Endodermal cell (in vitro differentiated cells): ENCODE measurements around the gene JPH2. TPM values are rescaled to one million over a fixed set of nuclear protein-coding genes. Genes with fewer than 3 reads are reported as not detected.
A peak's percentile ranks its signal among the peaks of the same experiment; 100 is the strongest.

Experiments used
- DNase-seq: peaks from one replicate; pipeline ENCODE4 v3.0.0-alpha.2; 2017
- H3K27ac ChIP-seq: 2 replicates; pipeline ENCODE4 v1.5.1; 2013; ENCODE audit warnings: mild to moderate bottlenecking, low read depth, low read length, moderate library complexity
- H3K27me3 ChIP-seq: 2 replicates; pipeline ENCODE4 v1.6.1; 2013; ENCODE audit warnings: mild to moderate bottlenecking, low read length, moderate library complexity; ENCODE audit not compliant: insufficient read depth, control insufficient read depth, poor library complexity, severe bottlenecking
- H3K36me3 ChIP-seq: 2 replicates; pipeline ENCODE4 v1.7.0; 2013; ENCODE audit warnings: mild to moderate bottlenecking, low read length, moderate library complexity; ENCODE audit not compliant: control insufficient read depth, insufficient read depth
- H3K4me1 ChIP-seq: one replicate; pipeline ENCODE4 v1.7.0; 2013; ENCODE audit warnings: low read length; ENCODE audit not compliant: control insufficient read depth, insufficient read depth
- H3K4me3 ChIP-seq: 2 replicates; pipeline ENCODE4 v1.5.1; 2013; ENCODE audit warnings: mild to moderate bottlenecking, low read length, moderate library complexity
- H3K9ac ChIP-seq: 2 replicates; pipeline ENCODE4 v1.6.1; 2013; ENCODE audit warnings: mild to moderate bottlenecking, low read length, moderate library complexity; ENCODE audit not compliant: poor library complexity, severe bottlenecking; ENCODE audit errors: extremely low read depth
- H3K9me3 ChIP-seq: 2 replicates; pipeline ENCODE4 v1.6.1; 2013; ENCODE audit warnings: mild to moderate bottlenecking, low read length, moderate library complexity; ENCODE audit not compliant: control insufficient read depth
- H3K27ac Mint-ChIP-seq: 2 replicates; pipeline ENCODE4 v1.8.0; 2020; ENCODE audit warnings: mixed read lengths
- H3K27me3 Mint-ChIP-seq: 2 replicates; pipeline ENCODE4 v1.8.0; 2021; ENCODE audit warnings: mild to moderate bottlenecking, mixed read lengths; ENCODE audit not compliant: insufficient read depth
- H3K36me3 Mint-ChIP-seq: 2 replicates; pipeline ENCODE4 v1.8.0; 2020; ENCODE audit warnings: low read depth, mixed read lengths
- H3K4me1 Mint-ChIP-seq: 2 replicates; pipeline ENCODE4 v1.8.0; 2020; ENCODE audit warnings: mixed read lengths
- H3K4me3 Mint-ChIP-seq: 2 replicates; pipeline ENCODE4 v1.8.0; 2020; ENCODE audit warnings: mild to moderate bottlenecking, moderate library complexity, mixed read lengths
- H3K9me3 Mint-ChIP-seq: 2 replicates; pipeline ENCODE4 v1.8.0; 2020; ENCODE audit warnings: mild to moderate bottlenecking, mixed read lengths
- WGBS, 2 experiments: methylation state at CpG; one replicate each; pipeline versions ENCODE4 v1.1.5 to v1.1.7; 2013; ENCODE audit warnings: missing lambda C conversion rate in 2 of 2, mixed read lengths in 1 of 2; ENCODE audit not compliant: insufficient coverage in 1 of 2, insufficient read length in 1 of 2; 5-methylcytosine and 5-hydroxymethylcytosine counted together
- total RNA-seq, 2 donors: library from RNA; stranded (reverse); fragmentation: NEBNext Ultra II Directional in 1 of 2; extraction: Animal tissue kit (Norgen Biotek cat#: 25700) in 1 of 2; gene quantifications; 2 replicates in 1 of 2; 3 replicates in 1 of 2; pipeline ENCODE4 v1.2.1, GENCODE V29; 2021
- TF ChIP-seq, protein P1 (sequence below): fragments of 200-600 bp; sonication (generic); conservative IDR thresholded peaks from 2 replicates; pipeline ENCODE4 v1.5.0; 2021; ENCODE audit warnings: antibody characterized with exemption, mild to moderate bottlenecking

Gene JPH2
- total RNA-seq, 2 donors from 2014 or later = 0.86 to 1.0 TPM

GRCh38 chr20:44141873-44142272 is 45.1 kb downstream of the JPH2 start:
- no peaks in the 10 kb centered on the region for H3K36me3 ChIP-seq
- Mint-ChIP-seq H3K27me3 (no peaks in the 10 kb centered on the region), H3K36me3 (no peaks in the 10 kb centered on the region), H3K9me3 (no peaks in the 10 kb centered on the region), H3K4me1 (peaks cover 12% of the 10 kb centered on the region), H3K4me3 (no peak overlapping the region), H3K27ac (no peak overlapping the region)
- DNase-seq = no peak
- no peak overlapping the region for H3K9ac ChIP-seq
- peaks cover 6% of the 10 kb centered on the region for H3K4me1 ChIP-seq
- no peaks in the 10 kb centered on the region for H3K9me3 ChIP-seq
- no peak overlapping the region for H3K4me3 ChIP-seq
- WGBS, 2 experiments = 87 to 97% methylated on average over 5 to 6 of the region's 6 CpGs
- TF ChIP-seq, protein P1, sequence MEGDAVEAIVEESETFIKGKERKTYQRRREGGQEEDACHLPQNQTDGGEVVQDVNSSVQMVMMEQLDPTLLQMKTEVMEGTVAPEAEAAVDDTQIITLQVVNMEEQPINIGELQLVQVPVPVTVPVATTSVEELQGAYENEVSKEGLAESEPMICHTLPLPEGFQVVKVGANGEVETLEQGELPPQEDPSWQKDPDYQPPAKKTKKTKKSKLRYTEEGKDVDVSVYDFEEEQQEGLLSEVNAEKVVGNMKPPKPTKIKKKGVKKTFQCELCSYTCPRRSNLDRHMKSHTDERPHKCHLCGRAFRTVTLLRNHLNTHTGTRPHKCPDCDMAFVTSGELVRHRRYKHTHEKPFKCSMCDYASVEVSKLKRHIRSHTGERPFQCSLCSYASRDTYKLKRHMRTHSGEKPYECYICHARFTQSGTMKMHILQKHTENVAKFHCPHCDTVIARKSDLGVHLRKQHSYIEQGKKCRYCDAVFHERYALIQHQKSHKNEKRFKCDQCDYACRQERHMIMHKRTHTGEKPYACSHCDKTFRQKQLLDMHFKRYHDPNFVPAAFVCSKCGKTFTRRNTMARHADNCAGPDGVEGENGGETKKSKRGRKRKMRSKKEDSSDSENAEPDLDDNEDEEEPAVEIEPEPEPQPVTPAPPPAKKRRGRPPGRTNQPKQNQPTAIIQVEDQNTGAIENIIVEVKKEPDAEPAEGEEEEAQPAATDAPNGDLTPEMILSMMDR = no peak
- no peak overlapping the region for H3K27ac ChIP-seq
- no peaks in the 10 kb centered on the region for H3K27me3 ChIP-seq

DNA sequence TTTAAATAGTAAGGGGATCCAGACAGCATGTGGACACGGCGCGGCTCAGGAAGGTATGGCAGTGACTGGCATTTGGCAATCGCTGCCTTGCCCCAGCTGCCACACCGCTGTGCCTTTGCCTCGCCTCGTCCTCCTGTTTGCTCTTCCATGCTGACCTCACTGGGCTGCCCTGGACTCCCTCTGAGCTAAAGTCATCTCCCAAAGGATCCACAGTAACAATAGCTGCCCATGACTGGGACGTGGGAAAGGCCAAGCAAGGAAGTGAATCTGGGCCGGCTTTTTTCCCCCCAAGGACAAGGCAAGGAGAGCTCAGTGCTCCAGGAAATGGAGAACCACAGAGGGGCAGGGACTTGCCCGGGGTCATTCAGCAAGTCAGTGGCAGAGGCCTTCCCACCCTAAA is 48.1 kb downstream of the JPH2 start:
- Histone ChIP-seq H3K27me3 (no peaks in the 10 kb centered on the region), H3K4me1 (peaks cover 6% of the 10 kb centered on the region), H3K4me3 (no peak overlapping the region), H3K36me3 (no peaks in the 10 kb centered on the region), H3K9ac (no peak overlapping the region), H3K9me3 (no peaks in the 10 kb centered on the region), H3K27ac (no peak overlapping the region)
- Mint-ChIP-seq H3K4me3 (no peak overlapping the region), H3K9me3 (no peaks in the 10 kb centered on the region), H3K36me3 (no peaks in the 10 kb centered on the region), H3K4me1 (peaks cover 7% of the 10 kb centered on the region), H3K27ac (peak overlapping the region; percentile 37), H3K27me3 (no peaks in the 10 kb centered on the region)
- WGBS, 2 experiments = 86 to 92% methylated on average over 7 to 10 of the region's 10 CpGs
- DNase-seq = no peak
- TF ChIP-seq, protein P1 = no peak

DNA sequence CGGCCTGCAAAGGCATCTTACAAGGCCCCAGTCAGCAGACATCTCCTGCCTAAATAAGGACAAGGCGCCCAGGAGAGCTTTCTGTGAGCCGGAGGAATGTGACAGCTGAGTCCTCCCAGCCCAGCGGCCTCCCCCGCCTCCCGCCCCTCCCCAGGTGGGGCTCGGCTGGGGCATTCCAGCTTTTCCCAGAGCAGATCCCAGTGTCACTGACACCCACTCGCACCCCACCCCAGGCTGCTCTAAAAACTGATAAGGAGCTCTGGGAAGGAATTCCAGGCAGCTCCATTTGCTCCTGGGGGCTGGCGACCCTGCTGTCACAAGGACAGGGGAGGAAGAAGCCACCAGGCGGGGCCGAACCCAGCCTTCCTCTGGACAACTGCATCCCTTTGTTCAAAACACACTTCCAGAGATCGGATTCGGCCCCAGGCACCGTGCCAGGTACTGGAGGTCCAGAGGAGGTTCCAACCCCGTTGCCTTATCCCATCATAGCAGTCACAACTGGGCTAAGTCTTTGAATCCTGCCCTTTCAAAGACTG is 49.7 kb downstream of the JPH2 start:
- no peaks in the 10 kb centered on the region for H3K27me3 ChIP-seq
- H3K9ac ChIP-seq = peak overlapping the region; percentile 49
- Mint-ChIP-seq H3K36me3 (no peaks in the 10 kb centered on the region), H3K9me3 (no peaks in the 10 kb centered on the region), H3K4me1 (peaks cover 3% of the 10 kb centered on the region), H3K27ac (peak overlapping the region; percentile 75), H3K27me3 (no peaks in the 10 kb centered on the region), H3K4me3 (no peak overlapping the region)
- H3K4me3 ChIP-seq = no peak overlapping the region
- no peaks in the 10 kb centered on the region for H3K9me3 ChIP-seq
- WGBS, 2 experiments = 28 to 55% methylated on average over 7 to 15 of the region's 15 CpGs
- TF ChIP-seq, protein P1 = peak; percentile 23
- DNase-seq = peak; percentile 94
- peak overlapping the region; percentile 70 for H3K27ac ChIP-seq
- H3K4me1 ChIP-seq = peaks cover 6% of the 10 kb centered on the region
- H3K36me3 ChIP-seq = no peaks in the 10 kb centered on the region
